HTERT RPE-1 (cell line): ENCODE data around the gene PARP1.

Experiments used
- in situ Hi-C: fragments of 300-500 bp; cut with MboI; formaldehyde crosslinking; loops from 4 replicates; pipeline ENCODE4 v1.14.3; 2020; ENCODE audit warnings: low sequenced_read_pairs

Gene PARP1

DNA sequence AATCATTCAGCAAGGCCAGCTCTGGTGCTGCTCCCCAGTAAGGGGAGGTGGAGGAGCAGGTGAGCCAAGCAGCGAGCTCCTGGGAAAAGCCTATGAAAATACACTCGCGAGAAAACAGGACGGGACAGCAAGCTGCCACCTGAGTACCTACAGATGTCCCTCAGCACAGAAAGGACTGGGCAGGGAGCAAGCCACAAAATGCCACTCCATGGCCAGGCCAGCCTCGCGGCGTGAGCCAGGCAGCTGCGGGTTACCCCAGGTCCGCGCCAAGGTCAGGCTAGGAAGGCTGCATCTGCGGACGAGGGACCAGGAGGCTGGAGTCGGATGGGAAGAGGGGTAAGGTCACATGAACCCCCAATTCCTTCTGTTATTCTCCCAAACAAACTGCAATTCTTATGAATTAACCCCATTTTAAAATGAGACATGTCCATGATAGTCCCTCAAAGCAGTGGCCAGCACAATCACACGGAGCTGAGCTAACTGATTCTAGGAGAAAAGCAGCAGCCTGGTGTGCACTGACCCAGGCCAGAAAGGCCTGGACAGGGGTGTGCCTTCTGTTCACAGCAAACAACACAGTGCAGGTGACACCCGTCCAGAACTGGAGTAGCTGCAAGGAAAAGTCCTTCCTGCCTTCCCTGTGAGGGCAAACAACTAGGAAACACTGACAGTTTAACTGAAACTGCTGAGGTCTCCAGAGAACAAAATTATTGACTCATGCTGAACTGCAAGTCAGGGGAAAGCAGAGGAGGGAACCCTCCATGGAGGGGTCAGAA, 26.5 kb downstream of the PARP1 start:
- in situ Hi-C loops = no loop called here

DNA sequence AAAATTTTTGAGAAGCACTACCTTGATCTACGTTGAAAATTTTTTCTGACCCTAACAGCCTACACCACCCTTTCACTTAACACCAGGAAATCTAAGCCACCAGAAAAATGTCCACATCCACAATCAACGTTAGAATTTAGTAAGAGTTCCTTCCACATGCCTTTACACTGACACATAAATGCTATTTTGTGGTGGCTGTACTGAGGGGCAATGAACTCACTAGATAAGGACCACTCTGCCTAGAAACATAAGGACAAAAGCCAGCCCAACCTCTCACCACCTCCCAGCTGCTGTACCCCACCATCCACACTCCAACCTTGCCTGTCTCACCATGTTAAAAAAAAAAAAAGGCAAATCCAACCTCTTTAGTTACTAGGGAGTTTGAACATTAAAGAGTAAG, 29.8 kb downstream of the PARP1 start:
- in situ Hi-C loops = no loop called here

DNA sequence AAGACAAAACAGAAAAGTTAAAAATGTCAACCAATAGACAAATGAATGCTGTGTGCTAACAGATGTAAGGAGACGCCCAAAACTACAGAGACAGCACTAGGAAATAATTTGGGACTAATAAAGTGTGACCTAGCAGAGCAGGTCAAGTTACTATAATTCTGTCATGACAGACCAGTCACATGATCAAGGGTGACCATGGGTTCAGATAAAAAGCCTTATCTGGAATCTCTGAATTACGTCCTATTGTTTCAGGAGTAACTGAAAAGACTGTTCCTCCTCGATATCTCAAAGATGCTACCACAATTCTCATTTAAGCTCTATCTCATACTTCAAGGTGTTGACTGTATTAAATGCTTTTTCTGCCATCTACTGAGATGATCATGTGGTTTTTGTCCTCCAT, 31.6 kb downstream of the PARP1 start:
- in situ Hi-C loops = no loop called here

DNA sequence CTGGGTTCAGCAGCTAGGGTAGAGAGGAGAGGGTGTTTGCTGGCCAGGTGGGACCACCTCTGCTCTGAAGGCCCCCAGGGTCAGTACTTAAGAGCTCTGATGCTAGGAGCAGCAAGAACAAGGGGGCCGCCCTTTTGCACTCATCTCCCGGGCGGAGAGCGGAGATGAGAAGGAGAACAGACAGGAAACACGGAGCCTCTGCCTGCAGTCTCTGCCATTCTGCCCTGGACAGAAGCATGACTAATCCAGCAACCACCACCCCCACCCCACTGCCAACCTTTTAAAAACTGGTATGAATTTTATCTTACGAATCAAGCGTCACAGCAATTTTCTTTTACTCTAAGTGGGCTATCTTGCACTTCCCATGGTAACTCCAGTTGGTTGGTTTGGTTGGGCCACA, 34.5 kb downstream of the PARP1 start:
- in situ Hi-C loops = no loop called here

DNA sequence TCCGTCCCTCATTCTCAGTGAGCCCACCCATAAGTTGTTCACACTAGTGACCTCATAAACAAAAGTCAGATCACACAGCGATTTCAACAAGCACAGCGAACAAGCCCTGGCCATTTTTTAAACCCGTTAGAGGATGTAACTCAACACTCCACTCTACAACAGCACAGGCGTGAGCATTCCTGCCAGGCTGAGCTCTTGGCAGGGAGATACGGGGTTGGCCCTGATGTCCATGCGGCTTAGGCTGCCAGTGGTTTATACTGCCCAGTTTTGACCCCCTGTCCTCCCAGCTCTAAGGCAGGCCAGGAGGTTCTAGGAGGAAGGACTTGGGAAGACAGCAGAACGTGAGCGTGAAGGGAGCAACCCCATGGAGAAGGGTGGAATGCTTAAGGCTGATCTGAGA, 35.0 kb downstream of the PARP1 start:
- in situ Hi-C loops = no loop called here

DNA sequence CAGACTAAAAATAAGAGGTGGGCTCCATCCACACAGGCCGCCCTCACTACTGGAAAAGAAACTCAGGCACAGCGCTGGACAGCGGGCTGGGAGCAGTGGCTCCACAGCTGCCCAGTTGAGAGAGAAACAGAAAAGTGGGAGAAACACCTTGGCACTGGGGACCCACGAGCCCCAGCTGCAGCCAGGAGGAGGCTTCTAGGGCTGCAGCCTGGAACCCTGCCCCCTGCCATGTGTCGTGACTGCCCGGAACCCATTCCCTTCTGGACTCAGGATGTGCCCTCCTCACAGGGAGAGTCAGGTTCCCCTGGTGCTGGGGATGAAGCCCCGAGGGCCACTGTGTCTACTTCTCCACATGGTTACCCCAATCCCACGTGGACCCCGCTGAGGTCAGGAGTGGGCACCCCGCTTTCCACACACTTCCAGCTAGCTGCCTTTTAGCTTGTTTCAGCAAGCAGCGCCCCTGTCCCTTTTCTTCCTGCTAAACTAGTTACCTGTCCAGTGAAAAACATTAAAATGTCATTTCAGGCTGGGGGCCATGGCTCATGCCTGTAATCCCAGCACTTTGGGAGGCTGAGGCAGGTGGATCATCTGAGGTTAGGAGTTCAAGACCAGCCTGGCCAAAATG, 35.9 kb downstream of the PARP1 start:
- in situ Hi-C loops = no loop called here

DNA sequence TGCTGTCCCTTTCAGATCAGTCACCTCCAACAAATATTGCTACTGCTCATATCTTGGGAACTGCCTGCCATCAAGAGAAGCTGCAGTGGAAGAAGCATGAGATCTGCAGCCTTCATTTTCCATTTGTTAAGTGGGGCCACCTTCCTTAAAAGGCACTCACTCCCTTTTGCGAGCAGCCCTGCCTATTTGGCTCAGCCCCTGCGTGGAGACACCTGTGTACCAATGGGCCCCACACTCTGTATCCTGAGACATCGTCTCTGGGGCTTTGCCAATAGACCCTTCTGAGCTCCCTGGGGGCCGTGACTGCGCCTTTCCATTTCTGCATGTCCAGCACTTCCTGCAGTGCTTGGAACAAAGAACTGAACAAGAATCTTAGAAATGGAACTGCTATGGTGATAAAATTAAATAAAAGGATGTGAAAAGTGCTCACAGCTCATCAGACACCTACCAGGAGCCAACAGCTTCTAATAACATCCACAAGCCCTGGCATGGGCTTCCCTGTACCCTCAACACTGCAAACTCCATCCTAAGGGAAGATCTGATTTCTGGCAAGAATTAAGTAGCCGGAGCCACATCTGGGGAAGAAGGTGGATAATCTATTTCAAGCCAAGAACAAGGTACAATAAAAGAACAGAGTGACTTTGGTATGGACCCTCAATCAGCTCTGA, 36.7 kb downstream of the PARP1 start:
- in situ Hi-C loops = no loop called here

DNA sequence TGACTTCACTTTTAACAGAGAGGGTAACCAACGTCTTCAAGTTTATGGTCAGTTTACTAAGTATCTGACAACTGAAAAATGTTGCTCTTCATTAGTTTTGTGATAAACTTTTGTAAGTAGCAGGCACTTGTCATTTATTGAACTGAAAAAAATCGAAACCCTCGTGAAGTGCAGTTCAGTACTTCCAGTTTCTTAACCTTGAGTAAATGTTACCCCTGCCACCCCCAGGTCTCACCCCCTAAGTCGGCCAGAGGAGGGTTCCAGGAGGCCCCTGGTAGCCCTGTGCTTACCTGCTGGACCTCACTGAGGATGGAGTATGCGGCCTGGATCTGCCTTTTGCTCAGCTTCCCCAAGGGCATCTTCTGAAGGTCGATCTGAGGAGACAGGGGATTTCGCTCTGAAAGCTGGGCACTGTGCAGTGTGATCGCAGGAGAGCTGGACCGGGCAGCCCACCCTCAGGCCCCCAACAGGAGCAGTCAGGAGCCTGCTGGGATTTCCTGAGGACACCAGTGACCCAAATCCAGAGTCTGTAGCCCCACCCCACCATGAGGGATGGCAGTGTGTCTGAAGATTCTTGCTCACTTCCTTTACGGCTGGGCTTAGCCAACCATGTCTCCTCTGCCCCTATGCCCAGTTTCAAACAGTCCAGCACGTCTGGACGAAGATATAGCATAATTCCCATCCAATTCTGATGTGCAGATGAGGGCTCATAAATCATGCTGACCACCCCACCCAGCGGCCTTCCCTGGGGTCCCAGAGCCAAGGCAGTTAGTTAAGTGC, 37.6 kb downstream of the PARP1 start:
- in situ Hi-C loops = no loop called here

DNA sequence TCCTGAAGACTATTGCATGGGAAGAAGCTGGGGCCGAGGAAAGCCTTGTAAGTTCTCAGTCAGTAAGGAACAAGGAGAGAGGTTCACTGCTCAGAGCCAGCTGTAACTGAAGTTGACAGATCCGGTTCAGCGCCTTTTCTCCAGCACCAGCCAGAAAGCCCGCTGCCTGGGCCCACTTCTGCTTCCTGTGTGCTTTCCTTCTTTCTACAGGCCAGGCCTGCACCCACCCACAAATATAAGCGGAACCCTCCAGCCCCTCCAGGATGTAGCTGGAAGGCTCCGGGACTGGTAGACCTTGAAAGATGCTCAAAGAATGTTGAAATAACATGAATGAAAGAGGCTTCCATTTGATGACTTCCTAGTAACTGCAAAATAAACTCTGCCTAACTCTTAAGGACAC, 38.8 kb downstream of the PARP1 start:
- in situ Hi-C loops = no loop called here

DNA sequence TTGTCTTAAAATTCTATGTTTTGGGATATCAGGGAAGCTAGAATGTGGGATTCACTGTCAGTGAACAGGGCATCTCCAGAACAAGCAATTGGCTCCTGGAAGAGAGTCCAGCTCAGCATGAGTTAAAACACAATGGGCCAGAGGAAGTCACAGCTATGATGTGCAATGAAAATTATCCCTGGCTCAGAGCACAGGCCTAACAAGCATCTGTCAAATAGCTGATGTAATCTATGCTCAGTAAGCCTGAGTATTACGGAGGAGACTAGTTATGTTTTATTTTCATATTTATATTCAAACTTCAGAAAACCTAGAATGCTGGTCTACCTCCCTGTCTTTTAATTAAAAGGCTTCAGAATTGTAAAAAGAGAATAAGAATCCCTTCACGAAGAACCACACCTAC, 41.6 kb downstream of the PARP1 start:
- in situ Hi-C loops = no loop called here

DNA sequence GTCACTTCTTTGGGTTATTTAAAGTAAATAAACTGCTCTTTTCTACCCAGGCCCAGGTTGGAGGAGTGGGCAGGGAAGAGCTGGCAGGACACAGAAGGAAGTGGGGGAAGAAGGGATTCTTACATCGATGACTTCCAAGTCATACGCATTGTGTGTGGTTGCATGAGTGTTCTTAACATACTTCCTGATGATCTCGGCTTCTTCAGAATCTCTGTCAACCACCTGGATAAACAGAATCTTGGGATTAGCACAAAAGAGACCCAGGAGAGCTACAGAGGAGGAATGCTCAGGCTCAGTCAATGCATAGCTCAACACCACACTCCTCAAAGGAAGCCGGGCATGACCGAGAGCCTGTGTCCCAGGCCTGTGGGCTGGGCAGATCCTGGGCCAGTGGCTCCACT, 42.1 kb downstream of the PARP1 start:
- in situ Hi-C loops = no loop called here

DNA sequence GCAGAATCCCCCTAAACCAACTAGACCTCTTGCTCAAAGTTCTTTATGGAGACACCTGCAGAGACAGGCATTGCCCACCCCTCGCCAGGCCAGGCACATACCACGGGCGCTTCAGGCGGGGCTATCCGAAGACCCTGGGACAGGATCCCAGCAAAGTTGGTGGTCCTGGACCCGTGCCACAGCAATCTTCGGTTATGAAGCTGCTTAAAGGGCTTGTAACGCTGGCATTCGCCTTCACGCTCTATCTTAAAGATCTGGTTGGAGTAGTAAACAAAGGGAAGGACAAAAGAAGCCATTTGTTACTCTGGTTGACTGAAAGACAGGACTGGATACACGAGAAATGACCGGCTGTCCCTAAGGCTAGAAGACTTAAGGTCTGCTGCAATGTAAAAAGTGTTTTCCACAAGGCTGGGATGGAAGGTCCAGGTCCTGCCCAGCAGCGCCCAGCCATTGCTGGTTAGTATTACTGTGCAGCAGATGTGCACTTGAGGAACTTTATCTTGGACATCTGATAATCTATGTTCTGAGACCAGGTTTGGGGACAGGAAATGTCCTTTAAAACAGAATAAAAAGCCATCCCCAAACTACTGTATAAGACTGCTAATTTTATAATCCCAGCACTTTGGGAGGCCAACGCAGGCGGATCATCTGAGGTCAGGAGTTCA, 42.9 kb downstream of the PARP1 start:
- in situ Hi-C loops = no loop called here

DNA sequence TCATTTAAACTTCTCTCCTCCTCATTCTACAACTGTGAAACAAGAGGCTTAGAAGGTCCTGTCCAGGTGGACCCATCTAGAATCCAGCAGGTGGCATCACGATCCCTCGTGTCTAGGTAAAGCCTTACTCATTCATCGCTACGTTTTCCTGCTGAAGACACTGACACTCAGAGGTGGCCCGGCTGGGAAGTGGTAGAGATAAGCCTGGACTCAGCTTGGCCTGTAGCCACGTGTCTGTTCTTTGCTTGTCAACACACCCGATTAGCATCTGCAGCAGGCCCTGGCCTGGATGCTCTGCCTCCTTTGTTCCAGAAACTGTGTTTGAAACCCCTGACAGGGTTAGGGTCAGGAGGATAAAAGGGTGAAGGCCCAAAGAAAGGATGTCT, 43.4 kb downstream of the PARP1 start:
- in situ Hi-C loops = no loop called here

DNA sequence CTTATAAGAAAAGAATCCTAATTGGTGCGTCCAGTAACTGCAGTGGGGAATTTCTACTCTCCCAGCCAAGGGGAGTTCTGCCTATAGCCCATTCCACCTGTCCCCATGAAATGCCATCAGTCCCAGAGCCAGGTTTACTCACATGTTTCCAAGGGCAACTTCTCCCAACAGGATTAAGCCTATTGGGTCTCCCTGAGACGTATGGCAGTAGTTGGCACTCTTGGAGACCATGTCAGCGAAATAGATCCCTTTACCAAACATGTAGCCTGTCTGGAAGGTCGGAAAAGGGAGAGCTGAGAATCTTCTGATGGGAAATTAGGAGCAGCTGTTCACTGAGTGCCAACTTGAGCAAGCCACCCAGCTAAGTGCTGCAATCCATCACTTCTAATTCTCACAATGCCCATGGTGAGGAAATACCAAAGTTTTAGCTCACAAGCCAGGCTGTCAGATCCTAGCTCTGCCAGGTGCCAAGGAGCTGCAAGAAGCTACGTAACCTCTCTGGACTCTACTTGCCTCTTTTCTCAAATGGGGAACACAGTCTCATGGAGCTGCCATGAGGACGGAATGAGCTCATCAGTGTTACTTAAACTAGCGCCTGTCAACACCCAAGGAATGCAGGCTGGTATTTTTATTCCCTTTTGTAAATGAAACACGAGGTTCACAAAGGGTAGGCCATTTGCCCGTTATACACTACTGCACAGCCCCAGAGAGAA, 43.9 kb downstream of the PARP1 start:
- in situ Hi-C loops = no loop called here

DNA sequence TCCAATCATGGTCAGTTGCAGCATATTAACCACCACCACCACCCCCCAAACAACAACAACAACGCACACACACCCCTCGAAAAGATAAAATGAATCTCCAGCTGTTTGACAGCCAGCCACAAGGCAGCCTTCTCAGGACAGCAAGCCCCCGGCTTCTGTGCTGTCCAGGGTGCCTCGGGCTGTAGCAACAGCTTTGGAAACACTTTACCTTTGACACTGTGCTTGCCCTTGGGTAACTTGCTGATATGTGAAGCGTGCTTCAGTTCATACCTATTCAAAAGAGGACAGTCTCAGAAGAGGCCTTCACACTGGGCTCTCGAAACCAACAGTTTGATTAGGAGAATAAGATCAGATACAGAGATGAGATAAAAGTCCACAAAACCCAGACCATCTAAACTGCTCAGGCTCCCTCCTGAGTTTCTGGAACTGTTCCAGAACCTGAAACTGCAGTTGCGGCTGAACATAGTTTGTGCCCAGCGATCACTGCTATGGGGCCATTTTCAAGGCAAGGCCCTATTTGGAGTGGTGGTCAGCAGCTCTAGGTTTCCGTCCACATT, 44.9 kb downstream of the PARP1 start:
- in situ Hi-C loops = no loop called here

DNA sequence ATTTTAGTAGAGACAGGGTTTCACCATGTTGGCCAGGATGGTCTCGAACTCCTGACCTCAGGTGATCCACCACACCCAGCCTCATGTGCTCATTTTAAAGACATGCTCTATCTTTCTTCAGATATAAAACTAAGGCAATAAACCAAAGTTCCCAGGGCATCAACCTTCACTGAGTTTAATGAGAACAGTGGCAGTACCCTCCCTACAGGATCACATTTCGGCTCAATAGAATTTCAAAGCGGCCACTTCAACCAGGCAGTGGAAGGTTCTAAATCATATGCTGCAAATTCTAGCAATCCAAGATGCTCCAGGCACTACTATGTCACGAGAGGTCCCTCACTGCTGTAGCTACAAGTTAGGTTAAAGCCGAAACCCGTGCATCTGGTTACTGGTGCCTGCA, 45.5 kb downstream of the PARP1 start:
- in situ Hi-C loops = no loop called here

DNA sequence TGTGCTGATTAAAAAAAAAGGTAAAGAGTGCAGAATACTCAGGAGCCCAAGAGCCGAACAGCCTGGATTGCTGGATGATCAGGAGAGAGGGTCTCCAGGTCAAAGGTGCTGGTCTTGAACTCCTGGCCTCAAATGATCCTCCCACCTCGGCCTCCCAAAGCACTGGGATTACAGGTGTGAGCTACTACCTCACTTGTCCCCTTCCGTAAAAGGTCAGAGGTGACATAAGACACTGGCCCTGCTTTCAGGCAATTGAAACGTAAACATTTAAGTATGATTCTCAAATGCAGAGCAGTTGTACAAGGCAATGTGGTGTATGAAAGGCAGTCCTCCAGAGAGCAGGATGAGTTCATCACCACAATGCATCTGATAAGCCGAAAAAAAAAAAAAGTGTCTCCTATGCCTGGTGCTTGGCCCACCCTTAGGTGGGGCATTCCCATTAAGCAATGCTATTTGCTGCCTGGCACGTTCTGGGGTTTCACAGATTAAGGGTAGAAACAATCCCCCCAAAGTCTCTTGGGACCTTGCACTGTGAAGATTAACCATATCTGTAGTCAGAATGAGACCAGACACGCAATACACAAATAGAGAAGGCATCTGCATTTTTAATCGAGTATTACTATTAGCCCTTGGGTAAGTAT, 47.7 kb downstream of the PARP1 start:
- in situ Hi-C loops = no loop called here

DNA sequence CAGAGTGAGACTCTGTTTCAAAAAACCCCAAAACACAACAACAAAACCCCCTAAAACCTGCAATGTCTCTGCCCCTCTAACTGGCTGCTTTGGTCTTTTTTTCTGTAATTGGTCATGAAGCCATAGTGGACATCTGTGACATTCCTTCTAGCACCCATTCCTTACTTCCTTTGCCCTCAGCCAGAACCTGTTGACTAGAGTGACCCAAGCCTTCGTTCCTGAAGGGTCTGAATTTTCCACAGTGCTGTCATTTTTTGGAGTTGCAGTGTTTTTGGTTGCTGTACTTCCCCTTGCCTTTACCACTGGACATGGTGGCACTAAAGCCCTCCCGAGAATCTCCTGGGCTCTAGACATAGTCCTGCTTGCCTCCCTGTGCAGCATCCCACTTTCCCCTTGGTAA, 50.5 kb downstream of the PARP1 start:
- in situ Hi-C loops = no loop called here

DNA sequence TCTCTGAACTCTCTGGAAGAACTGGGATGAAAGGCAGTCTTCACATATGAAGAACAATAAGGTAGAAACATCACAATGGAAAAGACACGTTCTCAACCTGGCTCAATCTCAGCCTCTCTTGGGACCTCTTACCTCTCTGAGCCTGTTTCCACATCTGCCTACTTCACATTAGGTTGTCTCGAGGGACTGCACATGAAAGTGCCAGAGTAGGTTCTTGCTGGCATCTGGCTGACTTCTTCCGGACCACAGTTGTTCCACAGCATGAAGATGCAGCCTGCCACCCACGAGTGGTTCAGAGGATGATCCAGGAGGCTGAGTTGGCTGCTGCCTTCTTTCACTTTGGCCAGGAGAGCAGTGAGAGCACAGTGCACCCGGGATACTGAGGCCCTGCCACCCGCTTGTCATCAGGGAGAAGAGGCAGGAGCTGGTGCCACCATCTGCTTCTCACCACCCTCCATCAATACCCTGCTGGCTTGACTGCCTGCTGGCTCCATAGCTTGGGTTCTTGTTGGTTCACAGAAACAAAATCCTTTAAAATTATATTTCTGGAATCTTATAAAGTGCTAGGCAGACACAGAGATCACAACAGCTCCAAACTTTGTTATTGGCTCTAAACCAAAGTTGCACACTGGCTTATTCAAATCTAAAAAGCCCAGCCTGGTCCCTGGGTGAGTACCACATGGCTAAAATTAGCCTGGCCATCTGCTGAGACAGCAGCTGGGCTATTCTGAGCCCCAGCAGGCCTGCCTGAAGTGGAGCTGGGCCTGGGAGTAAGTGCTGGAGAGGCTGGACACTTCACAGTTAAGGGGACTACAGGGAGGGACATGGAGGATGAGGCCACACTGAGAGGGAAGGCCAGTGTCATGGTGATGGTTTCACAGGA, 52.0 kb downstream of the PARP1 start:
- in situ Hi-C loops = no loop called here
